Measurements from ENCODE around the gene TET2.

The TET2 gene

GRCh38 chr4:105170711-105171110 lies 24.0 kb downstream of the TET2 start:
- Histone ChIP-seq H3K4me1 (ENCODE audit: control insufficient read depth in 1 of 2, insufficient read depth in 1 of 2, low read depth in 1 of 2, low read length in 1 of 2) (peaks cover 19 to 38% of the 10 kb centered on the region in 2 experiments), H3K27ac (peak overlapping the region; percentile 59), H3K9me3 (no peaks in the 10 kb centered on the region), H3K27me3 (no peaks in the 10 kb centered on the region), H3K4me3 (ENCODE audit: low read depth in 1 of 2, low read length in 1 of 2) (no peak overlapping the region), H3K36me3 (no peaks in the 10 kb centered on the region)
- TF ChIP-seq CTCF (IDR thresholded peaks at IDR 0.05), result no peak

- Histone ChIP-seq H3K27ac (peak overlapping the region; percentile 59), H3K9me3 (no peaks in the 10 kb centered on the region), H3K36me3 (no peaks in the 10 kb centered on the region), H3K27me3 (no peaks in the 10 kb centered on the region), H3K4me1 (ENCODE audit: control insufficient read depth in 1 of 2, insufficient read depth in 1 of 2, low read depth in 1 of 2, low read length in 1 of 2) (peaks cover 19 to 34% of the 10 kb centered on the region in 2 experiments), H3K4me3 (ENCODE audit: low read depth in 1 of 2, low read length in 1 of 2) (no peak overlapping the region)
- TF ChIP-seq CTCF (IDR thresholded peaks at IDR 0.05), result no peak
Observed at GRCh38 chr4:105171912-105172311, 25.2 kb downstream of the TET2 start.

GRCh38 chr4:105174098-105174497 lies 27.4 kb downstream of the TET2 start:
- Histone ChIP-seq H3K27me3 (no peaks in the 10 kb centered on the region), H3K27ac (no peak overlapping the region), H3K4me1 (ENCODE audit: control insufficient read depth in 1 of 2, insufficient read depth in 1 of 2, low read depth in 1 of 2, low read length in 1 of 2) (peaks cover 19 to 34% of the 10 kb centered on the region in 2 experiments), H3K9me3 (no peaks in the 10 kb centered on the region), H3K4me3 (ENCODE audit: low read depth in 1 of 2, low read length in 1 of 2) (no peak overlapping the region), H3K36me3 (no peaks in the 10 kb centered on the region)
- no peak for TF ChIP-seq CTCF (IDR thresholded peaks at IDR 0.05)

- H3K27ac ChIP-seq, result peak overlapping the region; percentile 52
- no peak for TF ChIP-seq CTCF (IDR thresholded peaks at IDR 0.05)
- H3K9me3 ChIP-seq, result no peaks in the 10 kb centered on the region
- H3K4me3 ChIP-seq (ENCODE audit: low read depth in 1 of 2, low read length in 1 of 2), result no peak overlapping the region
- H3K36me3 ChIP-seq, result no peaks in the 10 kb centered on the region
- peaks cover 15 to 19% of the 10 kb centered on the region in 2 experiments for H3K4me1 ChIP-seq (ENCODE audit: control insufficient read depth in 1 of 2, insufficient read depth in 1 of 2, low read depth in 1 of 2, low read length in 1 of 2)
- H3K27me3 ChIP-seq, result no peaks in the 10 kb centered on the region
Observed at GRCh38 chr4:105179539-105180401, 33.1 kb downstream of the TET2 start.

GRCh38 chr4:105181259-105181658 lies 34.6 kb downstream of the TET2 start:
- no peak for TF ChIP-seq CTCF (IDR thresholded peaks at IDR 0.05)
- Histone ChIP-seq H3K9me3 (no peaks in the 10 kb centered on the region), H3K36me3 (no peaks in the 10 kb centered on the region), H3K4me3 (ENCODE audit: low read depth in 1 of 2, low read length in 1 of 2) (no peak overlapping the region), H3K4me1 (ENCODE audit: control insufficient read depth in 1 of 2, insufficient read depth in 1 of 2, low read depth in 1 of 2, low read length in 1 of 2) (peaks cover 27 to 28% of the 10 kb centered on the region in 2 experiments), H3K27ac (peak overlapping the region; percentile 34), H3K27me3 (no peaks in the 10 kb centered on the region)

Measured in neutrophil (primary cell).